C1 segment of cervical spinal cord (tissue), 14 donors: ENCODE data around the gene SYCP3.

ENCODE experiments used
- DNase-seq, 14 donors: peaks; one replicate each; lab custom pipeline; 2025; lab: John Stamatoyannopoulos, UW

SYCP3 gene

DNA sequence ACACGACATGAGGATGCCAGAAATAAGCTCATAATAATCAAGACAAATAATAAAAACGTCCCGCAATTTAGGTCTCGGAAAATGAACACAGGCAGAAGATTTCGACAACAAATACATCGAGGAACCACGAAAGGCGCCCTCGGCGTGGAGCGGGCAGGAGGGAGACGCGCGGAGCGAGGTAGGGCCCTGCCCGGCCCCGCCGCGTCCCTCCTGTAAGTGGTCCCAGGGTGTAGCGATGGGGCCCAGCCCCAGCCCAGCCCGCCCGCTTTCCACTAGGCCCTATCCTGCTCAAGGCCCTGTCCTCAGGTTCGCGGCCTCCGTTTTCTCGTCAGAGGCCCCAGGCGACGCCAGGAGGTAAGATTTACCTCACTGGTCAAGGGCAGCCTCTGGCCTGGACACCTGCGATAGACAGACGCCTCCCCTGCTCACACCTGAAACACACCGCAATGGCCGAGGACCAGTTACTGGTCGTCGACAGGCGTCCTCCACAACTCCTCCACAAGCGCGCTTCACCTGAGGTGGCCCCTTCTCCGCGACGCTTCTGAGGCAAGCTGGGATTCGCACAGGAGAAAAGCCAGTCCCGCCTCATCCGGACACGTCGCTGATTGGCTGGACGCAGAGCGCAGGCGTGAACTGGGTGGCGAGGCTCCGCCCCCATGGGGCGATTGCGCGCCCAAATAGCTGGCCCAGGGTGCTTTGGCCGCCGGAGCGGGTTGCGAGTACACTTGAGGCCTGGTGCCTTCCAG lies at the start of gene SYCP3:
Gene SYCP3, minus strand, starts transcription at position 543 of the 746 bp plus-strand sequence. CDS start 1,527 bp downstream, outside the sequence.
- no peak for DNase-seq

GRCh38 chr12:101785671-101786070 lies 46.4 kb upstream of the SYCP3 start:
- DNase-seq, result no peak

DNA sequence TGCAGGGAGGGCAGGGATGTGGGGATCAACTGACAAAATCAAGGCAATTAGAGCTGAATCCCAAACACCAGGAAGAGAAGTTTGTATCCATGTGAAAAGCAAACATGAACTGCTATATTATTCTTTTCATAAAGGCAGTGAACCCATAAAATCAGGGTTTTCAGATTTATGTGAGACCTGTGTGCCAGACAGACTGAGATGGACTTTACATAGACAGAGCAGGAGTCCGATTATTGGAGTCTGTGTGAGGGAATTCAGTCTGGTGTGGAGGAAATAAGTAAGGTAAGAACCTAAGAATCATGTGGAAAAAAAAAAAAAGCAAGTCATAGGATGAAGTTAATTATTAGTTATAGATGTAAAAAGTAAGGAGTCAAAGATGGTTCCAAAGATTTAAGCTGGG lies 45.1 kb upstream of the SYCP3 start:
- no peak for DNase-seq

DNA sequence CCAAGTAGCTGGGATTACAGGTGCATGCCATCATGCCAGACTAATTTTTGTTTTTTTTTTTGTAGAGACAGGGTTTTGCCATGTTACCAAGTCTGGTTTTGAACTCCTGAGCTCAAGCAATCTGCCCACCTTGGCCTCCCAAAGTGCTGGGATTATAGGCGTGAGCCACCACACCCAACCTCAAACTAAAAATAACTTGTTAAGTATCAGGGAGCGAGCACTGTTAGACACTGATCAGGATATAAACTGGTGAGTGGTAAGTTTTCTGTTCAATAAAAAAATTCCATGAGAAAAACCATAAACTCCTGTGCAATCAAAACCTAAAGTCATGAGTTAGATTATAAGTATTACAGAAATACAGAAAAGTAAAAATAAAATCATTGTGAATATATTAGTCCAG lies 44.6 kb upstream of the SYCP3 start:
- no peak for DNase-seq

GRCh38 chr12:101783150-101783549 lies 43.9 kb upstream of the SYCP3 start:
- no peak for DNase-seq

- no peak for DNase-seq
Observed at GRCh38 chr12:101782273-101782731, 43.0 kb upstream of the SYCP3 start.

DNA sequence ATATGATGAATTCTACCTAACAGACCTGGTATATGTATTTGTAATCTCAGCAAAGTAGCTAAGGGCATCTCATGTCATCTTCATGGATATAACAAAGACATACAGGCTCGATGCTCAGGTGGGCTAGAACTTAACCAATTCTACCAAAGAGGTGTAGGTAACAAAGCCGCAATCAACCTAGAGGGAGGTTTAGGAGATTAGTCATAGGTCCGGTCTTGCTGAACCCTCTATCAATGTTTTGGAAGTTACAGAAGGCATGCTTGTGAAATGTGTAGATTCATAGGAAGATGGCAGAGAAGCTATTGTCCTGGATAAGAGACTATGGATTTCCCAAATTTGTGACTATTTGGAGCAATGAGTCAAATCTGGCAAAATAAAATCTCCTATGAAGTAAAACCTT lies 42.6 kb upstream of the SYCP3 start:
- DNase-seq, result no peak

DNA sequence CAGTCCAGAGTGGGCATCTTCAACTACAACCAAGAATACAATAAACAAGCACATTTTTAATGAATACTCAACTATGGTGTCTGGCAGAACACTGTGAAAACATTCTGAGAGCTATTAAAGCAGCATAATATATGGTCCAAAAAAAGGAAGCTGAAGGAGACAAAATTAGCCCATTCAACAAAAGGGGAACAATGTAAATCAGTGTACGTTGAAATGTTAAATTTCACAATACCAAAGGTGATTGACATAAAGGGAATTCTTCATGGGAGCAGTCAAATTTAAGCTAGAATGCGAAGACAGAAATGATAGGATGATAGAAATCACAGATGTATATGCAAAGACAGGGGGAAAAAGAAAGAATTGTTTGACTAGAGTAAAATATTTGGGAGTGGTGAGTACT lies 41.3 kb upstream of the SYCP3 start:
- no peak for DNase-seq

- DNase-seq, result no peak
Observed at GRCh38 chr12:101779626-101780025, 40.4 kb upstream of the SYCP3 start.

- DNase-seq, result no peak
Observed at GRCh38 chr12:101779200-101779599, 39.9 kb upstream of the SYCP3 start.

DNA sequence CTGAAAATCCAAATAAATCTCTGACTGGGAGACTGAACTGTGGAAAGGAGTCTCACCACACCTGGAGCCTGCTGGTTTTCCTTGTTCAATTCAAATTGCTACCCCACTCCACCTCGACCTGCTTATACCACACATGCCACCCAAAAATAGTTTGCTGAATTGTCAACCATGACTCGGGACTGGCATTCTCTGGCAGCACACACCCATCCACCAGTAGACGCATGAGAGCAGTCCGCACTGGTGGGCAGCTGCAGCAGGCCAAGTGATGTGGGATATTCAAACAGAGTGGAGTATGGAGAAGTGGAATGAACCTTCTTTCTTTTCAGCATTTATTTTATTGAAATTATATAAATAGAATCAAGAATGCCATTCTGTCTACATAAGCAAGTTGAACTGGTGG lies 38.7 kb upstream of the SYCP3 start:
- DNase-seq, result no peak

- DNase-seq, result peak in 6 of 14 donors; percentile 10 to 54 (median 16)
Observed at GRCh38 chr12:101777485-101777884, 38.2 kb upstream of the SYCP3 start.

DNA sequence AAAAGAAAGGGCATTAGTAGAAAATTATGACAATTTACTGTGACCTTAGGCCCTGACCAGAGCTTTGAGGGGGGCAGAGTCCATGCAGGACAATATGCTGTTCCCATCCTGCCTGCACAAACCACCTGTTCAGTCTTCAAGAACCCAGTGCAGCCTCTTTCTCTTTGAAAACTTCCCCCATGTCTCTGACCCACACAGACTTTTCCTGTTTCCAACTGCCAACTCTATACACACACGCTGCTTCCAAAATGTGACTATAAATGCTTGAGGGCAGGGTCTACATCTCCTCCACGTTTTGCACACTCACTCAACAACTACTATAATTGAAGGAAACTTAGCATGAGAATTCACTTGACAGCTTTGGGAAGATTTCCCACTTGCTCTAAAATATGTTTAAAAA lies 36.6 kb upstream of the SYCP3 start:
- no peak for DNase-seq

DNA sequence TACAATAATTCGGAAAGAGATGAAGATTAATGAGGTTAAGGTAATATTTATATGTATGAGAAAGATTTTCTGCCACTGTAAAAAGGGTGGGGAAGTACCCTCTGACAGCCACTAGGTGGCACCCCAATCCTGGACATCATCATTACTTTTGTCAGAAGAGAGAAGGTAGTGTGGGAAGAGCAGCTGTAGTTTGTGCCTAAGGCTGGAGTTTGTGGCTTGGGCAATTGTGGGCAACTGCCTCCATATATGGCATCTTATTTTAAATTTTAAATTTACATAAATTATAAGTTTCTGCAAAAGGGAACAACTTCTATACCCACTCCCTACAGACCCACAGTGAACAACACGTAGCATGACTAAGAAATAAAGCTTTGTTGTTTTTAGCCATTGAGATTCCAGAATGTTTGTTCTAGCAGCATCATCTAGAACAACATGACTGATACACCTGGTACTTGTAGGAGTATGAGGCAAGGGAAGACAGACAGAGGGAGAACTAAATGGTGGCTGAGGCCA lies 34.4 kb upstream of the SYCP3 start:
- peak in 11 of 14 donors; percentile 5 to 40 (median 17) for DNase-seq

- no peak for DNase-seq
Observed at GRCh38 chr12:101772012-101772775, 32.9 kb upstream of the SYCP3 start.

DNA sequence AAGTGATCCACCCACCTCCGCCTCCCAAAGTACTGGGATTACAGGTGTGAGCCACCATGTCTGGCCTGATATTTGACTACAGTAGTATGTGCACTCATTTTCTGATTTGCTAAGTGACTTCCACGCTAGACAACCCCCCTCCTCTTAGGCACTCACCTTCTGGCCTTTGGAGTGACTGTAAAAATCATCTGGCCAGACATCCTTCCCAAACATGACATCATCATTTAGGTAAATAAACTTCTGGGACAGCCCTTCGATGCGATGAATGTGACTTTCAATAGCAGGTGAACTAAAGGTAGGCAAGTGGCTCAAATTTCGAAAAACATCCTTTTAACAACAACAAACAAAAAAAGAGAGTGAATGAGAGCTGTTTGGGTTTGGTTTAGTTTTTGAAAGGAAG lies 30.6 kb upstream of the SYCP3 start:
- no peak for DNase-seq

- DNase-seq, result no peak
Observed at GRCh38 chr12:101768781-101769180, 29.5 kb upstream of the SYCP3 start.

DNA sequence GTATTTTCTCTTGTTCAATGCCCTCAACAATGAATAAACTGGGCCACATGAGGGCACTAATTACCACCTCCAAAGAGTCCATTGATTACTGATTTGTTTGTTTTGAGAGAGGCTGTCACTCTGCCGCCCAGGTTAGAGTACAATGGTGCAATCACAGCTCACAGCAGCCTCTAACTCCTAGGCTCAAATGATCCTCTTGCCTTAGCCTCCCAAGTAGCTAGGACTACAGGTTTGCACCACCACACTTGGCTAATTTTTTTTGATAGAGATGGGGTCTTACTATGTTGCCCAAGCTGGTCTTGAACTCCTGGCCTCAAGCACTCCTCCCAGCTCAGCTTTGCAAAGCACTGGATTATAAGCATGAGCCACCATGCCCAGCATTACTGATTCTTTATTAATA lies 28.3 kb upstream of the SYCP3 start:
- DNase-seq, result no peak

- no peak for DNase-seq
Observed at GRCh38 chr12:101764051-101764792, 25.0 kb upstream of the SYCP3 start.

GRCh38 chr12:101763246-101763931 lies 24.1 kb upstream of the SYCP3 start:
- DNase-seq, result no peak

GRCh38 chr12:101761781-101762180 lies 22.5 kb upstream of the SYCP3 start:
- DNase-seq, result no peak
